GM12892 (cell line): ENCODE data around the gene FUOM.
"Not testable (repeated sequence)": the region's sequence is repeated elsewhere in the genome, so short reads cannot be mapped to it uniquely, and the experiment has no call there.

Experiments
- DNase-seq: peaks from one replicate; pipeline ENCODE4 v3.0.0; 2011; ENCODE audit not compliant: insufficient read length
- FAIRE-seq: peaks from 2 replicates; lab custom pipeline; 2011; peaks lifted over from hg19 to GRCh38; lab: Jason Lieb, UNC
- POLR2A ChIP-seq: IDR thresholded peaks from 2 replicates; pipeline ENCODE4 v1.6.1; 2011; ENCODE audit warnings: low read depth, low read length, control low read depth
- POLR2AphosphoS5 ChIP-seq: IDR thresholded peaks from 2 replicates; pipeline ENCODE4 v1.6.1; 2011; ENCODE audit warnings: low read depth, low read length, control low read depth
- TAF1 ChIP-seq: IDR thresholded peaks from 2 replicates; pipeline ENCODE4 v1.6.1; 2011; ENCODE audit warnings: low read depth, mild to moderate bottlenecking, control low read depth, low read length, borderline replicate concordance

The FUOM gene

GRCh38 chr10:133385214-133385613 lies 27.4 kb upstream of the FUOM start:
- DNase-seq = no peak
- no peak for TF ChIP-seq POLR2AphosphoS5
- TF ChIP-seq TAF1 = no peak
- no peak for TF ChIP-seq POLR2A
- FAIRE-seq = no peak

GRCh38 chr10:133384071-133384470 lies 26.3 kb upstream of the FUOM start:
- DNase-seq (no peak), FAIRE-seq (no peak)
- TF ChIP-seq POLR2AphosphoS5 (no peak), POLR2A (no peak), TAF1 (no peak)

- TF ChIP-seq POLR2AphosphoS5 (no peak), POLR2A (no peak), TAF1 (no peak)
- DNase-seq (no peak), FAIRE-seq (no peak)
Observed at GRCh38 chr10:133383551-133383950, 25.7 kb upstream of the FUOM start.

GRCh38 chr10:133381036-133381435 lies 23.2 kb upstream of the FUOM start:
- FAIRE-seq (peak; percentile 14), DNase-seq (no peak)
- TF ChIP-seq POLR2AphosphoS5 (no peak), POLR2A (no peak), TAF1 (no peak)

GRCh38 chr10:133379801-133380666 lies 22.2 kb upstream of the FUOM start:
- TF ChIP-seq TAF1 (no peak), POLR2A (no peak), POLR2AphosphoS5 (no peak)
- no peak for FAIRE-seq
- DNase-seq = no peak

GRCh38 chr10:133379152-133379800 lies 21.5 kb upstream of the FUOM start, which contains the start of gene PAOX:
Gene PAOX (plus strand): TSS chr10:133379262. CDS start chr10:133379317, 55 bp downstream.
- FAIRE-seq (peak; percentile 73), DNase-seq (peak; percentile 88)
- peak; percentile 56; the same call in 1 of the 2 replicates for TF ChIP-seq POLR2A
- TF ChIP-seq TAF1 = no peak; the same call in 1 of the 2 replicates
- TF ChIP-seq POLR2AphosphoS5 = peak; percentile 41; the same call in 1 of the 2 replicates

GRCh38 chr10:133378251-133379096 lies 20.7 kb upstream of the FUOM start:
- DNase-seq (peak; percentile 67), FAIRE-seq (peak; percentile 79)
- TF ChIP-seq TAF1 (no peak), POLR2AphosphoS5 (no peak), POLR2A (no peak)

- no peak for FAIRE-seq
- TF ChIP-seq POLR2A (no peak), POLR2AphosphoS5 (no peak), TAF1 (no peak)
- DNase-seq = no peak
Observed at GRCh38 chr10:133377818-133378250, 20.0 kb upstream of the FUOM start.

GRCh38 chr10:133377025-133377817 lies 19.4 kb upstream of the FUOM start:
- FAIRE-seq (no peak), DNase-seq (no peak)
- TF ChIP-seq POLR2AphosphoS5 = no peak
- TF ChIP-seq TAF1 = no peak
- no peak for TF ChIP-seq POLR2A

GRCh38 chr10:133376183-133376582 lies 18.4 kb upstream of the FUOM start:
- FAIRE-seq, DNase-seq: not testable (repeated sequence)
